GM19397 (cell line): ENCODE data around the gene DUSP1.

Experiments used
- ATAC-seq: cut with Tn5 transposase; IDR thresholded peaks from one replicate; pipeline ENCODE4 v1.9.1; 2021; ENCODE audit warnings: mild to moderate bottlenecking, moderate library complexity; ENCODE audit not compliant: unreplicated experiment

DUSP1 gene

GRCh38 chr5:172765766-172766286 is 5.2 kb downstream of the DUSP1 start:
- no peak for ATAC-seq

- peak; percentile 87 for ATAC-seq
Measured at GRCh38 chr5:172764861-172765765, 5.9 kb downstream of the DUSP1 start.

- no peak for ATAC-seq
Measured at GRCh38 chr5:172763120-172763464, 7.9 kb downstream of the DUSP1 start.

- ATAC-seq, result no peak
Measured at GRCh38 chr5:172762214-172763119, 8.5 kb downstream of the DUSP1 start.

GRCh38 chr5:172760959-172761358 is 10.0 kb downstream of the DUSP1 start:
- ATAC-seq, result no peak

GRCh38 chr5:172760136-172760535 is 10.9 kb downstream of the DUSP1 start:
- no peak for ATAC-seq

- no peak for ATAC-seq
Measured at GRCh38 chr5:172758834-172759149, 12.2 kb downstream of the DUSP1 start.

- ATAC-seq, result no peak
Measured at GRCh38 chr5:172758077-172758833, 12.7 kb downstream of the DUSP1 start.

GRCh38 chr5:172757394-172758010 is 13.5 kb downstream of the DUSP1 start:
- no peak for ATAC-seq

GRCh38 chr5:172756764-172757393 is 14.1 kb downstream of the DUSP1 start:
- no peak for ATAC-seq

GRCh38 chr5:172754596-172755356 is 16.2 kb downstream of the DUSP1 start:
- no peak for ATAC-seq

- no peak for ATAC-seq
Measured at GRCh38 chr5:172753101-172753500, 17.9 kb downstream of the DUSP1 start.

GRCh38 chr5:172751761-172752510 is 19.1 kb downstream of the DUSP1 start:
- ATAC-seq, result no peak

GRCh38 chr5:172749881-172750633 is 20.9 kb downstream of the DUSP1 start:
- ATAC-seq, result no peak

- ATAC-seq, result no peak
Measured at GRCh38 chr5:172749076-172749475, 21.9 kb downstream of the DUSP1 start.

GRCh38 chr5:172748341-172748843 is 22.6 kb downstream of the DUSP1 start:
- ATAC-seq, result no peak

- no peak for ATAC-seq
Measured at GRCh38 chr5:172747471-172747870, 23.5 kb downstream of the DUSP1 start.

GRCh38 chr5:172746725-172747124 is 24.3 kb downstream of the DUSP1 start:
- ATAC-seq, result no peak
